K562 treated with DMSO at 1 percent for 24 hours (cell line): ENCODE data around the gene MAPK12. TPM values are rescaled to one million over a fixed set of nuclear protein-coding genes. Genes with fewer than 3 reads are reported as not detected.

Experiments
- total RNA-seq: library from RNA; unstranded; fragments of 300-600 nt; gene quantifications from 2 replicates; pipeline ENCODE4 v1.2.3, GENCODE V29; 2022; ENCODE audit warnings: low read depth; ENCODE audit not compliant: insufficient read depth

MAPK12 gene
- total RNA-seq = 26.2 and 28.0 TPM in 2 replicates

DNA sequence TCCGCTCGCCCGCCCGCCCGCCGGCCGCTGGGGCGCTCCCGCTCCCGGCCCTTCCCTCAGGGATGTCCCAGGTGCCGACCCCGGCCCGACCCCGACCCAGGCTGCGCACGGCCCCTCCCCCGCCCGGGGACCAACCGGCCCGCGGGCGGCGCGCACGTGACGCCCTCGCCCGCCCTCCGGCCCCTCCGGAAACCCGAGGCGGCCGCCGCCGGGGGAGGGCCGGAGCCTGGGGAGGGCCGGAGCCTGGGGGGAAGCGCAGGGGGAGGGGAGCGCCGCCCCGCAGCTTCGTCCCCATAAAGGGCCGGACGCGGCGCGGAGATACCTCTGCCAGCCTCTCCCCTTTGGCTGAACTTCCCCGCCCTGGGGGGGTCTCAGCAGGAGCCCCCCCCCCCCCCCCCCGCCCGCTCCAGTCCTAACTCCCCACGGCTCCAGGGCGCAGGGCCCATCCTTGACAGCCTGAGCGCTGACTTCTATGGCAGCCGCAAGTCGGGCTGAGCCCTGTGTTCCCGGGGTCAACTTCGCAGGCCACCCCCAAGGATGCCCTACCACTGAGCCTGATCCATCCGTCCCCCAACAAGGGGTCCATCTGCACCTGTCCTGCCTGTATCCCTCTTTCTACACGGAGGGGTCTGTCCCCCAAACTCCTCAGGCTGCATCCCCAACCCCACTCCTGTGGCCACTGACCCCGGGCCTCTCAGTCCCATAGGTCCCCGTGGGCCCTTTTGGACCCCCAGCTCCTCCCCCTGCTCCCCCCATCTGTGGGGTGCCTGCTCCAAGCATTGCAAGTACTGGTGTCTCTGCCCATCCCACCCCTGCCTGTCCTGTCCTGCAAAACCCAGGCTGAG, at the start of gene MAPK12:
Gene MAPK12, minus strand, starts transcription at position 69 of the 845 bp plus-strand sequence. CDS start 174 bp downstream, outside the sequence.

DNA sequence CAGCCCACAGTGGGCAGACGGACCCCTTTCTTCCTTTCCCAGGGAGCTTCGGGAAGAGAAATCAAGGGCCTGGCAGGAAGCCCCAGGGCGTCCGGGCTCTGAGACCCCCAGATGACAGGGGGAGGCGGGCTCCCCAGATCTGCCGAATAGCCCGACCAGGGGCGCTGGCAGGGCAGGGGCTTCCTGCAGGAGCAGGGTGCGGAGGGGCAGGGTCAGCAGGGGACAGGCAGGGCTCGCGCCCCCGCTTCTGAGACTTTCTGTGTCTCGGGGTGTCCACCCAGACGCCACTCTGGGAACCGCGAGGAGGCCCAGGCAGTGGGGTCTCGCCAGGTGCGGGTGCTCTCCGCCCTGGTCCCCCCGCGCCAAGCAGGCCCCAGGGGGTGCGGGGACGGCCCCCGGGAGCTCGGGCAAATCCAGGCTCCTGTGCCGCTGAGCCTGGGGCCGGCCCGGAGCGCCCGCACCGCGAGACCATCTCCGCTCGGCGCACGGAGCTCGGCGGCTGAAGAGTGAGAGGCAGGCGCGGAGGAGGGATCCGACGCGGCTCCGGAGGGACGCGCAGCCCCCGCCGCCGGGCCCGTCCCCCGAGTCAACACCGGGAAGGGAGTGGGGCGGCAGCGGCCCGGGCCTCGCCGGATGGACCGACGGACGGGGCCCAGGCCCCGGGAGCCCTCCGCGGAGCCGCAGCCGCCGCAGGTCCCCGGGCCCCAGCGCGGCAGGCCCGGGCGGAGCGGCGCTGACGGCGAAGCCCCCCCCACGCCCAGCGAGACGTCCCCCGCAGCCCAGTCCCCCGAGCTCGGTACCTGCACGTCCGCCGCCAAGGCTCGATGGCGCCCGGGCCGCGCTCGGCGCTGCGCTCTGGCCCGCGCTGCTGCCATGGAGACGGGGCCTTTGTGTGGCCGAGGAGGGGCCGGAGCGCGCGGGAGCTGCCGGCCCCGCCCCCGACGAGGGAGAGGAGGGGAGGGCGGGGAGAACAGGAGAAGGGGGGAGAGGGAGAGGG, 45.6 kb upstream of the MAPK12 start, which contains the start of gene PLXNB2:
Gene PLXNB2, minus strand, starts transcription at position 894 of the 997 bp plus-strand sequence. CDS start 17,062 bp downstream, outside the sequence.

GRCh38 chr22:50269970-50270665, 8.6 kb upstream of the MAPK12 start, which contains the start of gene MAPK11:
MAPK11 (minus strand) TSS chr22:50270380; CDS start chr22:50270292, 88 bp downstream.

GRCh38 chr22:50250555-50251476, 10.7 kb downstream of the MAPK12 start, which contains the start of gene HDAC10:
HDAC10 (minus strand) TSS chr22:50251265; CDS start chr22:50251032, 233 bp downstream.

GRCh38 chr22:50244420-50245213, 16.9 kb downstream of the MAPK12 start, which contains the start of gene TUBGCP6:
TUBGCP6 (minus strand) TSS chr22:50245023; CDS start chr22:50244459, 564 bp downstream.

Other genes with a start within 250 kb of the MAPK12 start
- gene IL17REL, start 248.9 kb downstream of the MAPK12 start, total RNA-seq = 0.07 TPM in 1 of 2 replicates, not detected in the other
- not detected in 2 replicates for gene TTLL8, start 203.4 kb downstream of the MAPK12 start, total RNA-seq
- 0.35 and 0.38 TPM in 2 replicates for gene MLC1, start 176.3 kb downstream of the MAPK12 start, total RNA-seq
- gene MOV10L1, start 171.7 kb downstream of the MAPK12 start, total RNA-seq = 0.09 TPM in 1 of 2 replicates, not detected in the other
- gene PANX2, start 91.0 kb downstream of the MAPK12 start, total RNA-seq = 38.0 and 42.2 TPM in 2 replicates
- gene TRABD, start 75.8 kb downstream of the MAPK12 start, total RNA-seq = 56.0 and 65.4 TPM in 2 replicates
- 40.8 and 51.9 TPM in 2 replicates for gene SELENOO, start 60.7 kb downstream of the MAPK12 start, total RNA-seq
- 29.5 and 37.4 TPM in 2 replicates for gene TUBGCP6, start 16.7 kb downstream of the MAPK12 start, total RNA-seq
- gene HDAC10, start 10.4 kb downstream of the MAPK12 start, total RNA-seq = 34.8 and 39.7 TPM in 2 replicates
- gene MAPK11, start 8.7 kb upstream of the MAPK12 start, total RNA-seq = 7.6 and 10.1 TPM in 2 replicates
- 34.9 and 38.8 TPM in 2 replicates for gene PLXNB2, start 46.0 kb upstream of the MAPK12 start, total RNA-seq
- gene DENND6B, start 65.3 kb upstream of the MAPK12 start, total RNA-seq = 2.9 and 3.5 TPM in 2 replicates
- gene PPP6R2, start 81.6 kb upstream of the MAPK12 start, total RNA-seq = 61.9 and 66.5 TPM in 2 replicates
- 69.1 and 76.1 TPM in 2 replicates for gene SBF1, start 213.4 kb upstream of the MAPK12 start, total RNA-seq
- 12.9 and 14.0 TPM in 2 replicates for gene ADM2, start 219.9 kb upstream of the MAPK12 start, total RNA-seq
- not detected in 2 replicates for gene MIOX, start 225.2 kb upstream of the MAPK12 start, total RNA-seq
- gene LMF2, start 246.0 kb upstream of the MAPK12 start, total RNA-seq = 72.9 and 74.8 TPM in 2 replicates
- gene NCAPH2, start 246.5 kb upstream of the MAPK12 start, total RNA-seq = 67.3 and 87.7 TPM in 2 replicates